Activated T-cell treated with anti-CD3 and anti-CD28 coated beads for 1 hour (primary cell): Measurements from ENCODE around the gene COL25A1.

Source experiments
- DNase-seq: peaks from one replicate; pipeline ENCODE4 v3.0.0-alpha.2; 2020; ENCODE audit warnings: low read depth

The COL25A1 gene

GRCh38 chr4:109214622-109215301, 87.7 kb downstream of the COL25A1 start:
- no peak for DNase-seq

- no peak for DNase-seq
Measured at GRCh38 chr4:109213056-109213455, 89.4 kb downstream of the COL25A1 start.

GRCh38 chr4:109211671-109212070, 90.8 kb downstream of the COL25A1 start:
- no peak for DNase-seq

- DNase-seq: no peak
Measured at GRCh38 chr4:109209647-109210046, 92.8 kb downstream of the COL25A1 start.

GRCh38 chr4:109207898-109208297, 94.6 kb downstream of the COL25A1 start:
- no peak for DNase-seq

- no peak for DNase-seq
Measured at GRCh38 chr4:109207061-109207460, 95.4 kb downstream of the COL25A1 start.

GRCh38 chr4:109206620-109207019, 95.8 kb downstream of the COL25A1 start:
- DNase-seq: no peak

GRCh38 chr4:109205186-109205585, 97.3 kb downstream of the COL25A1 start:
- no peak for DNase-seq

GRCh38 chr4:109199585-109199984, 102.9 kb downstream of the COL25A1 start:
- no peak for DNase-seq

- no peak for DNase-seq
Measured at GRCh38 chr4:109195646-109196045, 106.8 kb downstream of the COL25A1 start.

GRCh38 chr4:109191216-109191615, 111.2 kb downstream of the COL25A1 start:
- DNase-seq: no peak

GRCh38 chr4:109186458-109186945, 116.0 kb downstream of the COL25A1 start:
- no peak for DNase-seq

- DNase-seq: no peak
Measured at GRCh38 chr4:109185951-109186350, 116.5 kb downstream of the COL25A1 start.

- no peak for DNase-seq
Measured at GRCh38 chr4:109185548-109185947, 116.9 kb downstream of the COL25A1 start.

- no peak for DNase-seq
Measured at GRCh38 chr4:109184491-109184961, 117.9 kb downstream of the COL25A1 start.

- DNase-seq: no peak
Measured at GRCh38 chr4:109183931-109184490, 118.4 kb downstream of the COL25A1 start.

- no peak for DNase-seq
Measured at GRCh38 chr4:109182696-109183095, 119.8 kb downstream of the COL25A1 start.

GRCh38 chr4:109179061-109179460, 123.4 kb downstream of the COL25A1 start:
- DNase-seq: no peak

- no peak for DNase-seq
Measured at GRCh38 chr4:109177096-109177810, 125.2 kb downstream of the COL25A1 start.

GRCh38 chr4:109174224-109174953, 128.1 kb downstream of the COL25A1 start:
- no peak for DNase-seq

- no peak for DNase-seq
Measured at GRCh38 chr4:109172301-109172700, 130.2 kb downstream of the COL25A1 start.

- no peak for DNase-seq
Measured at GRCh38 chr4:109171070-109171469, 131.4 kb downstream of the COL25A1 start.
